Embryonic facial prominence (tissue), 1 donor: ENCODE measurements around the gene STK38L.

ENCODE experiments used
- DNase-seq: peaks from one replicate; pipeline ENCODE4 v3.0.0-alpha.2; 2016; ENCODE audit errors: extremely low spot score

Gene STK38L

GRCh38 chr12:27243804-27244688 is at the start of gene STK38L:
Gene STK38L, plus strand, starts transcription at chr12:27244286. Its CDS starts 53,435 bp downstream, at chr12:27297721.
- peak; percentile 94 for DNase-seq

GRCh38 chr12:27194644-27195043 is 49.4 kb upstream of the STK38L start:
- DNase-seq: no peak

GRCh38 chr12:27198036-27198435 is 46.0 kb upstream of the STK38L start:
- DNase-seq: no peak

GRCh38 chr12:27199638-27200300 is 44.3 kb upstream of the STK38L start:
- no peak for DNase-seq

GRCh38 chr12:27201169-27201568 is 42.9 kb upstream of the STK38L start:
- no peak for DNase-seq

- DNase-seq: no peak
Observed at GRCh38 chr12:27206801-27207502, 37.1 kb upstream of the STK38L start.

- no peak for DNase-seq
Observed at GRCh38 chr12:27207615-27208413, 36.3 kb upstream of the STK38L start.

- no peak for DNase-seq
Observed at GRCh38 chr12:27208414-27208750, 35.7 kb upstream of the STK38L start.

- no peak for DNase-seq
Observed at GRCh38 chr12:27209257-27209910, 34.7 kb upstream of the STK38L start.

- DNase-seq: no peak
Observed at GRCh38 chr12:27210187-27210586, 33.9 kb upstream of the STK38L start.

GRCh38 chr12:27212861-27213260 is 31.2 kb upstream of the STK38L start:
- no peak for DNase-seq

GRCh38 chr12:27213304-27213703 is 30.8 kb upstream of the STK38L start:
- no peak for DNase-seq

GRCh38 chr12:27213830-27214787 is 30.0 kb upstream of the STK38L start:
- no peak for DNase-seq

GRCh38 chr12:27217590-27217989 is 26.5 kb upstream of the STK38L start:
- DNase-seq: no peak

GRCh38 chr12:27219693-27220054 is 24.4 kb upstream of the STK38L start:
- no peak for DNase-seq

GRCh38 chr12:27220055-27220987 is 23.8 kb upstream of the STK38L start:
- no peak for DNase-seq

GRCh38 chr12:27220988-27221345 is 23.1 kb upstream of the STK38L start:
- DNase-seq: no peak

- DNase-seq: no peak
Observed at GRCh38 chr12:27221625-27222387, 22.3 kb upstream of the STK38L start.
